GM21529 (cell line): ENCODE data around the gene ZC2HC1C.

Source experiments
- ATAC-seq: cut with Tn5 transposase; IDR thresholded peaks from one replicate; pipeline ENCODE4 v1.9.1; 2021; ENCODE audit not compliant: unreplicated experiment

Gene ZC2HC1C

GRCh38 chr14:75069121-75069810, at the start of gene ZC2HC1C:
ZC2HC1C (plus strand) TSS chr14:75069641; CDS start chr14:75070574, 933 bp downstream.
- ATAC-seq = peak; percentile 64

- ATAC-seq = no peak
Observed at GRCh38 chr14:75022655-75023054, 46.8 kb upstream of the ZC2HC1C start.

- ATAC-seq = no peak
Observed at GRCh38 chr14:75023108-75023507, 46.3 kb upstream of the ZC2HC1C start.

GRCh38 chr14:75025082-75025481, 44.4 kb upstream of the ZC2HC1C start:
- ATAC-seq = no peak

GRCh38 chr14:75025876-75026275, 43.6 kb upstream of the ZC2HC1C start:
- no peak for ATAC-seq

- ATAC-seq = no peak
Observed at GRCh38 chr14:75030147-75030546, 39.3 kb upstream of the ZC2HC1C start.

GRCh38 chr14:75032939-75033338, 36.5 kb upstream of the ZC2HC1C start:
- no peak for ATAC-seq

- no peak for ATAC-seq
Observed at GRCh38 chr14:75040507-75040906, 28.9 kb upstream of the ZC2HC1C start.

- ATAC-seq = no peak
Observed at GRCh38 chr14:75040959-75041358, 28.5 kb upstream of the ZC2HC1C start.

GRCh38 chr14:75041613-75042012, 27.8 kb upstream of the ZC2HC1C start:
- ATAC-seq = no peak

- ATAC-seq = no peak
Observed at GRCh38 chr14:75042035-75042434, 27.4 kb upstream of the ZC2HC1C start.

GRCh38 chr14:75044322-75044721, 25.1 kb upstream of the ZC2HC1C start:
- ATAC-seq = no peak

- ATAC-seq = no peak
Observed at GRCh38 chr14:75044752-75045151, 24.7 kb upstream of the ZC2HC1C start.

- no peak for ATAC-seq
Observed at GRCh38 chr14:75046275-75046674, 23.2 kb upstream of the ZC2HC1C start.

GRCh38 chr14:75046899-75047298, 22.5 kb upstream of the ZC2HC1C start:
- no peak for ATAC-seq

GRCh38 chr14:75047506-75047905, 21.9 kb upstream of the ZC2HC1C start:
- no peak for ATAC-seq

GRCh38 chr14:75048101-75048500, 21.3 kb upstream of the ZC2HC1C start:
- no peak for ATAC-seq

GRCh38 chr14:75049136-75049535, 20.3 kb upstream of the ZC2HC1C start:
- ATAC-seq = no peak

- ATAC-seq = no peak
Observed at GRCh38 chr14:75049731-75050201, 19.7 kb upstream of the ZC2HC1C start.

- ATAC-seq = peak; percentile 74
Observed at GRCh38 chr14:75050852-75051555, 18.4 kb upstream of the ZC2HC1C start, which contains the start of gene MLH3. MLH3 (minus strand) TSS chr14:75051467; CDS start chr14:75049655, 1,812 bp downstream.

GRCh38 chr14:75051556-75051899, 17.9 kb upstream of the ZC2HC1C start:
- ATAC-seq = no peak
